Measurements from ENCODE around the gene S100A2. TPM values are rescaled to one million over a fixed set of nuclear protein-coding genes. Genes with fewer than 3 reads are reported as not detected.
"Not testable (repeated sequence)": the region's sequence is repeated elsewhere in the genome, so short reads cannot be mapped to it uniquely, and the experiment has no call there.

Gene S100A2
- total RNA-seq, 4 donors from 2014 or later = 2.3 to 12.6 (median 4.2) TPM; not detected in 1

GRCh38 chr1:153583976-153584375, 18.3 kb upstream of the S100A2 start:
- Histone ChIP-seq H3K27ac (no peak overlapping the region), H3K9me3 (no peaks in the 10 kb centered on the region), H3K27me3 (no peaks in the 10 kb centered on the region), H3K4me1 (no peaks in the 10 kb centered on the region), H3K4me3 (no peak overlapping the region), H3K36me3 (no peaks in the 10 kb centered on the region)
- DNase-seq (ENCODE audit: low spot score in 2 of 2) = no peak
- TF ChIP-seq CTCF (IDR thresholded peaks at IDR 0.05) = no peak
- no peak for TF ChIP-seq EP300 (IDR thresholded peaks at IDR 0.05)
- no peak for TF ChIP-seq POLR2A (IDR thresholded peaks at IDR 0.05)
- 60 to 78% methylated on average over 2 of the region's 2 CpGs for WGBS, 2 donors

DNA sequence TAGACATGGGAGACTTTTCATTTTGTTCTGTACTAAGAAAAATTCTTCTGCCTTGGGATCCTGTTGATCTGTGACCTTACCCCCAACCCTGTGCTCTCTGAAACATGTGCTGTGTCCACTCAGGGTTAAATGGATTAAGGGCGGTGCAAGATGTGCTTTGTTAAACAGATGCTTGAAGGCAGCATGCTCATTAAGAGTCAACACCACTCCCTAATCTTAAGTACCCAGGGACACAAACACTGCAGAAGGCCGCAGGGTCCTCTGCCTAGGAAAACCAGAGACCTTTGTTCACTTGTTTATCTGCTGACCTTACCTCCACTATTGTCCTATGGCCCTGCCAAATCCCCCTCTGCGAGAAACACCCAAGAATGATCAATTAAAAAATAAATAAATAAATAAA, 17.9 kb upstream of the S100A2 start:
- WGBS, 2 donors = 80 to 84% methylated on average over 2 to 3 of the region's 3 CpGs
- DNase-seq (ENCODE audit: low spot score in 2 of 2); H3K4me1 ChIP-seq; H3K27me3 ChIP-seq; H3K4me3 ChIP-seq; H3K27ac ChIP-seq; H3K9me3 ChIP-seq; H3K36me3 ChIP-seq: not testable (repeated sequence)

GRCh38 chr1:153582836-153583235, 17.2 kb upstream of the S100A2 start:
- DNase-seq (ENCODE audit: low spot score in 2 of 2); H3K36me3 ChIP-seq; H3K4me1 ChIP-seq; H3K4me3 ChIP-seq; H3K9me3 ChIP-seq; H3K27ac ChIP-seq; H3K27me3 ChIP-seq: not testable (repeated sequence)
- 90 to 95% methylated on average over 20 to 27 of the region's 34 CpGs for WGBS, 2 donors

DNA sequence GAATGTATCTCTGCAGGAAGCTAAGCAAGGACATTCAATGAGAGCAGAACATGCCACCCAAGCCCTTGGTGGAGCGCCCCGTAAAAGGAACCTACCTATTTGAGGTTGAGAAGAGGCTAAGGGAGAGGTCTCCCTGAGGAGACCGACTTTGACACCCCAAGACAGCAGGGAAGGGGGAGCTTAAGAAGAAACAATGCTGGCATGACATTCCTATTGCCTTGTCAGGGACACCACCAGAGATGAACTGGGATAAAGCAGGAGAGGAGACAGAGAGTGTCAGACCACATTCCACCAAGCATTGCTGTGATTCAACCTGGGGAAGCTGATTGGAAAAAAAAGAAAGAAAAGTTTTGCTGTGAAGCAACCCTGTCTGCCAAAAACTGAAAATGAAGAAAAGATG, 13.3 kb upstream of the S100A2 start:
- Histone ChIP-seq H3K36me3 (no peaks in the 10 kb centered on the region), H3K27me3 (no peaks in the 10 kb centered on the region), H3K27ac (no peak overlapping the region), H3K4me1 (peaks cover 0 to 8% (median 0%) of the 10 kb centered on the region in 4 donors), H3K9me3 (no peaks in the 10 kb centered on the region), H3K4me3 (no peak overlapping the region)
- no peak for DNase-seq (ENCODE audit: low spot score in 2 of 2)
- WGBS, 2 donors = 72 to 80% methylated on average over 3 of the region's 3 CpGs
- TF ChIP-seq CTCF (IDR thresholded peaks at IDR 0.05) = no peak
- TF ChIP-seq POLR2A (IDR thresholded peaks at IDR 0.05) = no peak
- no peak for TF ChIP-seq EP300 (IDR thresholded peaks at IDR 0.05)

- H3K4me3 ChIP-seq = no peak overlapping the region
- H3K27me3 ChIP-seq = no peaks in the 10 kb centered on the region
- H3K9me3 ChIP-seq = no peaks in the 10 kb centered on the region
- H3K27ac ChIP-seq = no peak overlapping the region
- peaks cover 0 to 8% (median under 1%) of the 10 kb centered on the region in 4 donors for H3K4me1 ChIP-seq
- H3K36me3 ChIP-seq = no peaks in the 10 kb centered on the region
- TF ChIP-seq EP300 (IDR thresholded peaks at IDR 0.05) = no peak
- DNase-seq (ENCODE audit: low spot score in 2 of 2) = no peak
Measured at GRCh38 chr1:153578490-153578889, 12.8 kb upstream of the S100A2 start.

DNA sequence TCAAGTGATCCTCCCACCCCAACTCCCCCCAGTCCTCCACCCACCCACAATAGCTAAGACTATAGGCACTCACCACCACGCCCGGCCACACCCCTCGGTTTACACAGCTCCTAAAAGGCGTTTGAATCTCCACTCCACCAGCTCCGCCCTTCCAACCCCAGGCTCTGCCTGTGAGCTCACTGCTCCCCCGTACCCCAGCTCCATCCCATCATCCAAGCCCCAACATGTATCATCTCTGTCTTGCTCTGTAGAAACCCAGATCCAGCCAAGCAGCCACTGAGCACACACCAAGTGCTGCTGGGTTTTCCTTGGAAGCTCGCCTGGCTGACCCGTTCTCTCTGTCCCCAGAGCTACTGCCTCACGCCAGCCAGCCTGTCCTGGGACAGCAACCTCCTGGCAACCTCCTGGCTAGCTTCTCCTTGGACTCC, 12.0 kb upstream of the S100A2 start:
- peaks cover 0 to 16% (median 4%) of the 10 kb centered on the region in 4 donors for H3K4me1 ChIP-seq
- TF ChIP-seq CTCF (IDR thresholded peaks at IDR 0.05) (no peak), EP300 (IDR thresholded peaks at IDR 0.05) (no peak), POLR2A (IDR thresholded peaks at IDR 0.05) (no peak)
- no peaks in the 10 kb centered on the region for H3K9me3 ChIP-seq
- no peaks in the 10 kb centered on the region for H3K36me3 ChIP-seq
- no peak for DNase-seq (ENCODE audit: low spot score in 2 of 2)
- WGBS, 2 donors = 60 to 63% methylated on average over 9 of the region's 9 CpGs
- H3K27ac ChIP-seq = no peak overlapping the region
- no peaks in the 10 kb centered on the region for H3K27me3 ChIP-seq
- no peak overlapping the region for H3K4me3 ChIP-seq

DNA sequence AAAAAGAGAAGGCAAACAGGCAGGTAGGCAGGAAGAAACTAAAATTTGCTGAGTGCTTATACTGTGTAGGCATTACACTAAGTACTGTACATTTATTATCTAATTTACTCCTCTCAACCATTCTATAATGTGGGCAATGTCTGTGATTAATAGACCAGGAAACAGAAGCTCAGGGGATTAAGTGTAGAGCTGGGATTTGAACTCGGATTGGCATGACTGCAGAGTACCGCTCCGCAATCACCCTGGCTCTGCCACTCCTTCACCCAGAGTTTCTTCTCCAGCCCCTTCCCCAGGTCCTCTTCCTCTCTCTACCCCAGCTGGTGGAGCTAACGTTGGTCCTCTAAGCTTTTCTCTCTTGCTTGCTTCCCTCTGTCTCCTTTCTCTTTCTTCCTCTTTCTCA, 11.5 kb upstream of the S100A2 start:
- Histone ChIP-seq H3K4me3 (no peak overlapping the region), H3K9me3 (no peaks in the 10 kb centered on the region), H3K27me3 (no peaks in the 10 kb centered on the region), H3K36me3 (no peaks in the 10 kb centered on the region), H3K4me1 (peaks cover 0 to 21% (median 6%) of the 10 kb centered on the region in 4 donors), H3K27ac (no peak overlapping the region)
- DNase-seq (ENCODE audit: low spot score in 2 of 2) = no peak
- TF ChIP-seq CTCF (IDR thresholded peaks at IDR 0.05) = no peak
- TF ChIP-seq EP300 (IDR thresholded peaks at IDR 0.05) = no peak
- TF ChIP-seq POLR2A (IDR thresholded peaks at IDR 0.05) = no peak
- WGBS, 2 donors = 68 to 74% methylated on average over 4 of the region's 4 CpGs

DNA sequence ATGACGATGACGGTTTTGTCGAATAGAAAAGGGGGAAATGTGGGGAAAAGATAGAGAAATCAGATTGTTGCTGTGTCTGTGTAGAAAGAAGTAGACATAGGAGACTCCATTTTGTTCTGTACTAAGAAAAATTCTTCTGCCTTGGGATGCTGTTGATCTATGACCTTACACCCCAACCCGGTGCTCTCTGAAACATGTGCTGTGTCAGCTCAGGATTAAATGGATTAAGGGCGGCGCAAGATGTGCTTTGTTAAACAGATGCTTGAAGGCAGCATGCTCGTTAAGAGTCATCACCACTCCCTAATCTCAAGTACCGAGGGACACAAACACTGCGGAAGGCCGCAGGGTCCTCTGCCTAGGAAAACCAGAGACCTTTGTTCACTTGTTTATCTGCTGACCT, 9.9 kb upstream of the S100A2 start:
- not testable (repeated sequence) for H3K27me3 ChIP-seq; H3K9me3 ChIP-seq; DNase-seq (ENCODE audit: low spot score in 2 of 2); H3K36me3 ChIP-seq; H3K27ac ChIP-seq; H3K4me3 ChIP-seq
- H3K4me1 ChIP-seq = peaks cover 0 to 26% (median 8%) of the 10 kb centered on the region in 4 donors
- WGBS, 2 donors = 76 to 77% methylated on average over 10 of the region's 10 CpGs

GRCh38 chr1:153575081-153575491, 9.4 kb upstream of the S100A2 start:
- not testable (repeated sequence) for H3K36me3 ChIP-seq; H3K9me3 ChIP-seq; H3K4me3 ChIP-seq; H3K27ac ChIP-seq; H3K27me3 ChIP-seq; DNase-seq (ENCODE audit: low spot score in 2 of 2)
- 89 to 92% methylated on average over 9 to 34 of the region's 35 CpGs for WGBS, 2 donors
- peaks cover 0 to 26% (median 8%) of the 10 kb centered on the region in 4 donors for H3K4me1 ChIP-seq

All from tibial nerve (tissue), 4 donors.